HG03460 (cell line): ENCODE data around the gene TCF3.
"Not testable (repeated sequence)": the region's sequence is repeated elsewhere in the genome, so short reads cannot be mapped to it uniquely, and the experiment has no call there.

Experiments used
- ATAC-seq: cut with Tn5 transposase; IDR thresholded peaks from one replicate; pipeline ENCODE4 v1.9.1; 2021; ENCODE audit not compliant: unreplicated experiment

TCF3 gene

DNA sequence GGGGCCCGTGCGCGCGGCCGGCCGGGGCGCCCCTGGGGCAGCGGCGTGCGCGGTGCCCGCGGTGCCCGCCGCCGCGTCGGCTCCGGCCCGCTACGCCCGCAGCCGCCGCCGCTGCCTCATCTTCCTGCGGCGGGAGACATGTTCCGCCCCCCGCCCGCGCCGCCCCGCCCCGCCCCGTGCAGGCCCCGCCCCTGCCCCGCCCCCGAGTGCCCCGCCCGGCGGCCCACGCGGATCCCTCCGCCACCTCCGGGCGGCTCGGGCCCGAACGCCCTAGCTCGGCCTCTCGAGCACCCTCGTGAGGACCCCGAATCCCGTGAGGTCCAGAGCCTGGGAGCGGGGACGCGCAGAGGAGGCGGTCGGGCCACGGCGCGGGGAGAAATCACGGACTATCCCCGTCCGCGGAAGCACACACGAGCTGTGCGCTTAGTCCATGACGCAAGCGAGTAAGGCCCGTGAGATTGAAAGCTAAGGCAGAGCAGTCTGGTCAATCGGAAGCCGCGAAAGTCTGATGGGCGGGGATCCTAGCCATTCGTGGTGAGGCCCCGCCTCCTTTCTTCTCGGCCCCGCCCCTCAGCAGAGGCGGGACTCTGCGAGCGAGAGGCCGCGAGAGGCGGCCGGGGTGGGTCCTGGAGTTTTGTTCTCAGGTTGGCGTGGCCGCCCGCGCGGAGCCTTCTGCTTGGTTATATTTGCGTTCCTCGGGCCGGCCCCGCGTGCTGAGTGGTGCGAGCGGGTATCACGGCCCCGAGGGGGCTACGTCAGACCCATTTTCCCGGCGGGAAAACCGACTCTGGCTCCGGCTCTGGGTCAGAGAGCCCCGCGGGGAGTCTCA lies at the start of gene TCF3:
TSS of gene TCF3 (minus strand) at position 145 of the 829 bp plus-strand sequence. CDS start 2,367 bp downstream, outside the sequence.
- ATAC-seq = peak; percentile 57

DNA sequence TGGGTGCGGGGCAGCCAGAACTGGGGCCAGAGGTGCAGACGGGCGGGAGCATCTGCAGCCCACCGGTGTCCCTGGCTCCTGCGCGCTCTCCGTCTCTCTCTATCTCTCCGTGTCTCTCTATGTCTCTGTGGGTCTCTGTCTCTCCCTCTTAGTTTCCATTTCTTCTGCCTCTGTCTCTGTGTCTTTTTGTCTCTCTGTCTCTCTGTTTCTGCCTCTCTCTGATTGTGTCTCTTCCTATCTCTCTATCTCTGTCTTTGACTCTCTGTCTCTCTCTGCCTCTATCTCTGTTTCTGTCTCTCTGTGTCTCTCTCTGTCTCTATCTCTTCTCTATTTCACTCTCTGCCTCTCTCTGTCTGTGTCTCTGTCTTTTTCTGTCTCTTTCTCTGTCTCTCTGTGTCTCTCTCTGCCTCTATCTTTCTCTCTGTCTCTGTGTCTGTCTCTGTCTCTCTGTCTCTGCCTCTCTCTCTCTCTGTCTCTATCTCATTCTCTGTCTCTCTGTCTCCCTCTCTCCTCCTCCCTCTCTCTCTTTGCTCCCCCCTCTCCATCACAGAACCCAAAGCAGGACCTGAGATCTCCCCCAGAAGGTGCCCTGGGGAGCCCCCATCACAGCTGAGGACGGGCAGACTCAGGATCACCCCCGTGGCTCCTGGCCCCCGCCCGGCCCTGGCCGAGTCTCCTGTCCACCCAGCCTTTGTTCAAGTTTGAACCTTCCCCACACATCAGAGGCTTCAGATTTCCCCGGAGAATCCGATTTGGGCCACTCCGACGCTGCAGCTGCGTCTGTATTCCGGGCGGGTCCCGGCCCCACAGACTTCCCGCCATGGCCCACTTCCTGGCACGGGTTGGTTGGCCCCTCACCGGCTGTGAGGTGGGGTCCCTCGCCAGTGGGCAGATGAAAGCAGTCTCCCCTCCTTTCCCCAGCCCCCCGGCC lies 48.6 kb upstream of the TCF3 start:
- ATAC-seq = no peak

DNA sequence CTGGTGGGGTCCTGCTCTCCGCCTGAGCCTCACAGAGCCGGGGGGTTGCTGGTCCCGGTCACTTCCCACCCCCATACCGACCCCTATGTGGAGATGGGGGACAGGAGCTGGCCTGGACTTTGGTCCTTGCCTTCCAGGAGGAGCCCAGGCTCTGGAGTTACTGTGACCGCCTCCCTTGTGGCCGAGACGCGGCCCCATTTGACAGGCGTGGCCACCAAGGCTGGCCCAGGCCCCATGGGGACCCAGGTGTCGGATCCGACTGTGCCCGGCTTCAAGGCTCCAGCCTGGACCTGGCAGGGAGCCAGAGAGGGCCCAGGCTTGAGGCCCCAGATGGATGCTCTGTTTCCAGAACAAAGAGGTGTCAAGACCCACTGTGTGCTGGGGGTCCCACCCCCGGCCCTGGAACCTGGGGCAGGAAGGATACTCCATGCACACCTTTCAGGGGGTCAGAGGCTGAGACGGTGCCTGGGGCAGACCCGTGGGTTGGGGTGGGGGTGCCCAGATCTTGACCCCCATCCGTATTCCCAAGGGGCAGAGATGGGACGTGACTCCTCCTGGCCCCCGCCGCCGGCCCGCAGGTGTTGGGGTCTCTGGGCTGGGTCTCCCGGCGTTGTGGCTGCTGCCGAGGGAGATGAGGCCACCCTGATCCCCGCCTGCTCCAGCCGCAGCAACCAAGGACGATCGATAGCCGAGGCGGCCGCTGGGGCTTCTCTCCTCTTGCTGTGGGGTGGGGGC lies 47.8 kb upstream of the TCF3 start:
- ATAC-seq = no peak

DNA sequence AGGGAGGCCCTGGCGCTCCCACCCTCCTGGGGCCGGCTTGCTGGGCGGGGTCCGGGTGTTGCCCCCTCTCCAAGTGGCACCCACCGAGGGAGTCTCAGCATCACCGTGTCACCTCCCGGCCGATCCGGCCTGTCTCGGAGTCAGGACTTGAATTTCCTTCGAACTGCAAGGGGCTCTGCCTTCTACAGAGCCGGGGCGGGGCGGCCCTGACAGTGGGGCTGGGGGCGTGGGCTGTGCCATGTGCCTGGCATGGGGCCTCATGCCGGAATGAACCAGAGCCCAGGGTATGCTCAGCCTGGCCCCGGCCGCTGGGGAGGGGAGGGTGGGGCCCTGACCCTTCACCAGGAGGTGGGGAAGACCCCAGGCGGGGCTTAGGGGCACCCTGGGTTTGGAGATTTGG lies 47.0 kb upstream of the TCF3 start:
- ATAC-seq = no peak

DNA sequence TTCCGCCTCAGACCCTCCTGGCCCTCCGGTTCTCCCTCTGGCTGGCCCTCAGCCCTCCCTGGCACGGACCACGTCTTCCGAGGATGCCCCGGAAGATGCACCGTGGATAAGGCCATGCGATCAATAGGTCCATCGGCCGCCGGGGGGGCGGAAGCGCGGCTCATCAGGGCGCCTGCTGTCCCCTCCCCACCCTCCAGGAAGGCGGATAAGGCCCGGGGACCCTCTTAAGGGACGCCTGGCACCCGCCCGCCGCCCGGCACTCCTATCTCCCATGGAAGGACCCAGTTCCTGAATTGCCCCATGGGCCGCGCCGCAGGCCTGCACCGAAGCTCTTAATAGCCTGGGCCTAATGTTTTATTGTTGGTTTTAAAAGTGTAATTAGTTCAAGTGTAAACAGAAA lies 46.2 kb upstream of the TCF3 start:
- ATAC-seq = no peak

DNA sequence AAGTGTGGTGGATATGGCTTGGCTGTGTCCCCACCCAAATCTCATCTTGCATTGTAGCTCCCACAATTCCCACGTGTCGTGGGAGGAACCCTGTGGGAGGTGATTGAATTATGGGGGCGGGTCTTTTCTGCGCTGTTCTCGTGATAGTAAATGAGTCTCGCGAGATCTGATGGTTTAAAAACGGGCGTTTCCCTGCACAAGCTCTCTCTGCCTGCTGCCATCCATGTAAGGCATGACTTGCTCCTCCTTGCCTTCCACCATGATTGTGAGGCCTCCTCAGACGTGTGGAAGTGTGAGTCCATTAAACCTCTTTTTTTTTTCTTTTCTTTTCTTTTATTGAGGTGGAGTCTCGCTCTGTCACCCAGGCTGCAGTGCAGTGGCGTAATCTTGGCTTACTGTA lies 43.1 kb upstream of the TCF3 start:
- ATAC-seq = not testable (repeated sequence)

DNA sequence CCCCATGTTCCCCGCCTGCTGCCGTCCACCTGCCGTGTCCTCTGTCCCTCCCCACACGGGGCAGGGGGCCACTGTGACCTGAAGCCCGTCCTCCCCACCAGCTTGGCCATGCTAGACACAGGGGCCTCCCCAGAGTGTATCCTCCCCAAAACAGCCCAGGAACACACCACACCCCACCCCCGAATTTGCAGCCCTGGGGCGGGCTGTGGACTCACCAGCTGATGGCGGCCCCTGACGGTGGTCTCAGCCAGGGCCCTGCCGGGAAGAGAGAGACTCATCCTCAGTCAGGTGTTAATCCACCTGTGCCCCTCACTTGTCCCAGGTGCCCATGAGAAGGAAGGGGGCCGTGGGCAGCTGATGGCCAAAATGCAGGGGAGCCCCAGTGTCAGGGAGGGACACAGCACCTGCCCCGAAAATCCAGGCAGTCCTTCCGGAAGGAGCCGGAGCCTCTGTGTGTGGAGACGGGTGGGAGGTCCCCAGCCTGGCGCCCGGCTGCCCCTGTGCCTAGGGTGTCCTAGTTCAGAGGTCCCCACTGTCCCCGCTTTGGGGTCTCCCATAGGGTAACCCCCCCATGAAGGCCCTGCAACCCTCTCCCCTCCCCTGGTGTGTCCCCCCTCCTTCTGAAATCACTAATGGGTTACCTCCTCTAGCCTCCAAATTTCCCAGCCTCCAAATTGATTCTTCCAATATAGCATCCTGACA lies 39.3 kb upstream of the TCF3 start:
- ATAC-seq = no peak

DNA sequence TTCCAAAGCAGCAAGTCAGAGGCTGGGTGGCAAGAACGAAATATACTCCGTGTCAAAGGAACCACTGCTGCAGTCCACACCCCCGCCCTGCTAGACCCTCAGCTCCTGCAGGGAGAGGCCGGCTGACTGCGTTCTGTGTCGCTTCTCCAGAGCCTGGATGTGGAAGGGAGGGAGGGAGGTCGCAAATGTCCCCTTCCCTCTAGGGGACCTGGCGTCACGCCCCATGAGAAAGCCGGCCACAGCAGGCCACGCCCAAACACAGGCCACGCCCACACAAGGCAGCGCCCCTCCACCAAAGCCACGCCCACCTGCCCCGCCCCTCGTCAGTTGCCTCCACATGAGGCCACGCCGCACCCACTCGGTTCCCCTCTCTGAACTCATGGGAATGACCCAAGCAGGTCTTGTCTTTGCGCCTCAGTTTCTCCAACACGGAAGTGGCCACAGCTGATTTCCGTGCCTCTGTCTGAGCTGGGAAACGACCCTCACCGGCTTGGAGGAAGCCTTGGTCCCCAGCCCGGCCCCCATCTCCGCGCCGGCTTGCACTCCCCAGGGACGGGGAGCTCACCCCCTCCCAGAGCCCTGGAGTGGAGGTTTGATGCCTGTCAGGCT lies 38.4 kb upstream of the TCF3 start:
- ATAC-seq = no peak

DNA sequence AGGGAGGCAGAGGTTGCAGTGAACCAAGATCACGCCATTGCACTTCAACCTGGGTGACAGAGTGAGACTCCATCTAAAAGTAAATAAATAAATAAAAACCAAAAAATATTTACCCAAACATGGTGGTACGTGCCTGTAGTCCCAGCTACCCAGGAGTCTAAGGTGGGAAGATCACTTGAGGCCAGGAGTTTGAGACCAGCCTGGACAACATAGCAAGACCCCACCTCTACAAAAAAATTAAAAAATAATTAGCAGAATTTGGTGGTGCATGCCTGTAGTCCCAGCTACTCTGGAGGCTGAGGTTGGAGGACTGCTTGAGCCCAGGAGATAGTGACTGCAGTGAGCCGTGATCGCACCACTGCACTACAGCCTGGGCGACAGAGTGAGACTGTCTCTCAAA lies 33.4 kb upstream of the TCF3 start:
- not testable (repeated sequence) for ATAC-seq

DNA sequence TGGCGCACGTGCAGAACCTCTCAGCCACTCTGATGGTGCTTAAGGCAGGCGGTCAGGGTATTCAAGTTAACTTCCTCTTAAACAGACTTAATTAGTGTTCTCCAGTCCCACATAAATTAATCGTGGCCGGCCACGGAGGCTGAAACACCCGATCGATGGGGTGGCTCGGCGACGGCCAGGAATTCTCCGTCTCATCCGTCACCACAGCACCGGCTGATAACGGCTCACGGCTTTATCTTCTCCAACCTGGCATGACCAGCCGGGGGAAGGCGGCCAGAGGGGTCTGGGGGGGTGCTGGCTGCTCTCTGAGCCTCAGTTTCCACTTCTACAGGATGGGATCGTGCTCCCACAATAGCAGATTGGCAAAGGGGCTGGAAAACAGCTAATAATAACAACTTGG lies 32.6 kb upstream of the TCF3 start:
- ATAC-seq = no peak

DNA sequence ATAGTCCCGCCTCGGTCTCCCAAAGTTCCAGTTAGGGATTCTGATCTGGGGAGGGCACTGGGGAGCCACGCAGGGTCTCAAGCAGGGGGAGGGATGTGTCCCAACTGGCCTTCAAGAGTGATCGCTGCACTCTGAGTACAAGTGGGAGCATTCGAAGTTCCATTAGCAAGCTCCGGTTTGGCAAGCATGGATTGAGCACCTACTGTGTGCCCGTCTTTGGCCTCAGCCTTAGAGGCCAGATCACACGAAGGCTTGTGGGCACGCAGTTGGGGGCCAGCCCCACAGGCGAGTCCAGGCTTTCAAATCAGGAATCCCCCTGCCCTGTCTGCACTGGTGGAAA lies 32.1 kb upstream of the TCF3 start:
- no peak for ATAC-seq

DNA sequence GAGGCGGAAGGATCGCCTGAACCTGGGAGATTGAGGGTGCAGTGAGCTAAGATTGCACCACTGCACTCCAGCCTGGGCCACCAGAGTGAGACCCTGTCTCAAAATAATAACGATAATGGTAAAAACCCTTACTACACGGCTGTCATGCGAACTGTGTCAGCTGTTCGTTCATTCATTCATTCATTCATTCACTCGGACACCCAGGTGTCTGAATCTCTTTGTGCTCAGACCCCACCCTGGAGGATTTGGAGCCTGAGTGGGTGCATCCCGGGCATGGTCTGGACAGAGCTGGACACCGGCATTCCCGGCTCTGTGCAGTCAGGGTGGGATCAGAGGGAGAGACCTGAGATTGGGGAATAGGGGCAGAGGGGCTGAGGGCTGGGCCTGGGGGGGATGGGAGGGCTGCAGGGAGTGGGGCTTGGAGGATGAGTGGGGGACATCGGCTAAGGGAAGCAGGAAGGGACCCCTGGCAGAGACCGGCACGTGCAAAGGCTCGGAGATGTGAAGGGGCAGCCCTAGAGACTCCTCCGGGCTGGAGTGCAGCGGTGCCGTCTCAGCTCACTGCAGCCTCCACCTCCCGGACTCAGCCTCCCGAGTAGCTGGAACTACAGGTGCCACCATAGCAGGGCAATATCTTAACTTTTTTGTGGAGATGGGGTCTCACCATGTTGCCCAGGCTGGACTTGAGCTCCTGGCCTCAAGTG lies 31.6 kb upstream of the TCF3 start:
- no peak for ATAC-seq

DNA sequence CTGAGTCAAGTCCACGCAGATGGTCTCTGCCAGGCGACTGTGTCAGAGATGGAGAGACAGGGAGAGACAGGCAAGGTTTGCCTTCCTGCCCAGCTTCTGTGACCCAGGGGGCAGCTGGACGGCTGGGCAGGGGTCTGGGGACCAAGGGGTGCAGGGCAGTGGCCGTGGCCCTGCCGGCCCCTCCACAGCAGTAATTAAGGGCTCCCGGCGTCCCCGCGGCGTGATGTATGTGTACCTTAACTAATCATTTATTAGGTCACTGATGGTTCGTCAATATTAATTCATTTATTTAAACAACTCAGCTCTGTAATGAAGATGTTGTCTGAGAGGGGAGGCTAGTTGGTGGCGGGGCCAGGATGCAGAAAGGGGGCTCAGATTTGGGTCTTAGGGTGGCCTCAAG lies 28.6 kb upstream of the TCF3 start:
- no peak for ATAC-seq

DNA sequence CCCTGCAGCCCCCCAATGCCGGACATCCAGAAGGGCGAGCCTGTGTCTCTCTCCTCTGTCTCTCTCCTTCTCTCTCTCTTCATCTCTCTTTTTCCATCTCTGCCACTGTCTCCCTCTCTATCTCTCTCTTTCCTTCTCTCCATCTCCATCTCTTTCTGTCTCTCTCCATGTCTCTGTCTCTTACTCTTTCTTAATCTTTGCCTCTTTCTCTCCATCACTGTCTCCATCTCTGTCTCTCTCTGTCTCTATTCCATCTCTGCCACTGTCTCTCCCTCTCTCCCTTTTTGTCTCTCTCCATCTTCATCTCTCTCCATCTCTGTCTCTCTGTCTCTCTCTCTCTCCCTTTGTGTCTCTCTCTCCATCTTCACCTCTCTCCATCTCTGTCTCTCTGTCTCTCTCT lies 25.7 kb upstream of the TCF3 start:
- no peak for ATAC-seq

DNA sequence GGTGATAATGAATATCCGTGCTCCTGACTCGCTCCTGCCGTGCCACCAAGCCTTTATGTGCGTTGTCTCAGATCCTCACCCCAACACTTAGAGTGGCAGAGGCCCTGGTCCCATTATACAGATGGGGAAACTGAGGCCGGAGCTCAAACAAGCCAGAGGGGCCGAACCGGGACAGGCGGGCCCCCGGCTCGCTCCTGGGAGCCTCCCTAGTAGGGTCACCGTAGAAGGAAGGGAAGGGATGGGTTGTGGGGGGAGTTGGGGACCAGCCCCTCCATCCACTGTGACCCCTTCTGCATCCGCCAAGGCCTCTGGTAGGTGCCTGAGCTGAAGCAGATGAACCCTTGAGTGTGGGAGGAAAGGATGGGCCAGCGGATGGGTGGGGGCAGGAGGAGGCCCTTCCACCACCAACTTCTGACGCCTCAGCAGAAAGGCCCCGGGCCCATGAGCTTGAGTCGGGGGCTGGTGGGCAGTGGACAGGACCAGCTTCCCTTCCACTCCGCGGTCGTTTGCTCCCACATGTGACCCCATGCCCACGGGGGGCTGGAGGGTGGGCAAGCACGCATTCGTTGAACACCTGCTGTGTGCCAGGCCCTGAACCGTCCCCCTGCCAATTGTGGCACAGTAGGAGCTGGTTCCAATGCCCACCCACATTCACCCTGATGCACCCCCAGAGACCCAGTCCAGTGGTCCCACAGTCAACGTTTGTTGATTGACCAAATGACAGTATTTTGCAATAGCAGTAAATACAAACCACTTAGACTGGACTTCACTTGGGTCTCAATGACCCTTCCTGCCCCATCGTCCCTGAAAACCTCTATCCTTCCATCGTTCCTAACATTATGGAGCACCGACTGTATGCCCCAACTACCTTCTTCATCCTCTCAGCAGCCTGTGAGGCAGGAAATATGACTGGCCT lies 24.2 kb upstream of the TCF3 start:
- no peak for ATAC-seq

DNA sequence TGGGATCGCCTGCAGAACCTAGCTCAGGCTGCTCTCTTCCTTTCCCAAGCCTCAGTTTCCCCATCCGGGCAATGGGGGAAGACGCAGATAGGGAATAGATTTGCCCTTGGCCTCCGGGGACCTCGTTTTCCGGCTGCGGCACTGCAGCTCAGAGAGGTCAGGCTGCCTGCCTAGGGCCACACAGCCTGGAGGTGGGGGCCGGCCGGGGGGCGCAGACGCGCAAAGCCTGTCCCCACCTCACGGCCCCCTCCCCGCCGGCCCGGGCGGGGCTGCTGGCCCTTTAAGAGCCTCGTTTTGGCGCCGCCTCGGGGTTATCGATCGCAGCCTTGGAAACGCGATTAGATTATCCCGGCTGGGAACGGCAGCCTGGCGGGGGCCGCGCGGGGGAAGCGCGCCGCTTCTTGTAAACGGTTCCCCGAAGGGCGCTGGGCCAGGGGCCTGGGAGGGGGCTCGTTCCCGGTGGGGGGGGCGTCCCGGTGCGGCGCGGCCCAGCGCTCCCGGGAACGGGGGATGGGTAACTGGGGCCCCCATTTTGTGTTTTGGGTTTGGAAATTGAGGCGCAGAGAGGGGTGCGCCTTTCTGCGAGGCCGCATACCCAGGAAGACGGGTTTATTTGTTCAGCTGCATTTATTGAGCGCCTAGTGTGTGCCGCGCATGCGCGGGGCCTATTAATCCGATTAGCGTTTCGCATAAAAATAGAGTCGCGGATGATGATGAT lies 23.4 kb upstream of the TCF3 start:
- ATAC-seq = no peak

DNA sequence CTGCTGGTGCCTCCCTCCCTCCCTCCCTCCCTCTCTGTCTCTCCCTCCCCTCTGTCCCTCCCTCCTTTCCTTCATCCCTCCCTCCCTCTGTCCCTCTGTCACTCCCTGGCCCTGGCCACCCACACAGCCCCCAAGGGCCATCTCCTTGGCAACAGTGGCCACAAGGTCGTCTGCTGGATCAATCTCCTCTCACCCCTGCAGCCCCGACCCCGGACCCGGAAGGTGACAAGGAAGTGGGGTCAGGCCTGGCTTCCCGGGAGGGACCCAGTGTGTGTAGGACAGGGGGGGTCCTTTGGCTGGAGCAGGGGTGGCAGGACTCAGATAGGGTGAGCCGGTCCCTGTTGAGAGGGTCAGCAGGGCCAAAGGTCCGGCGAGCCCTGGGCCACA lies 21.9 kb upstream of the TCF3 start:
- ATAC-seq = no peak

DNA sequence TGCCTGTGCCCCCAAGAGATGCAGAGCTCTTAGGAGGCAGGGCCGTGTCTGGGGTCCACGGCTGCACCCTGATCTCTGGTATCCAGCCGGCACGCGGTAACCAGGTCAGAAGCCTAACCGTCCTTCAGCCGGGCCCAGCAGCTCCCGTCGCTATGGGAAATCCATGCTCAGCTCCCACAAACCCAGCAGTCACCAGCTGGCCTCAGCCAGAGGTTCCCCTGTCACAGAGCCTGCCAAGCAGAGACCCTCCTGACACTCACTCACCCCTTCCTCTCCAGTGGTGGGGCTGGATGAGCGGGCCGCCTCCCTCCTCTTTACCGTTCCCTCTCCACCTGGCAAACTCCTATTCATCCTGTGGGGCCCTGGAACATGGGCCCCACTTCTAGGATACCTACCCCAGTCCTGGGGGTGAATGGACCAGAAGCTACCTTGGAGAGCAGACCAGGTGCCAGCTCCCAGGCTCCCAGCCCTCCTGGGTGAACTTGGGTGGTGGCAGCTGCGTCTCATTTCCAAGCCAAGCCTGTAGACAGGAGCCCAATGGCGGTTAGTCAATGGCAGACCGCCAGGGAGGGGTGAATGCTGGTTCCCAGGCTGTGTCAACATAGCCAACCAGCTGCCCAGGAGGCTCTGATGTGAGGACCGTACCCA lies 21.4 kb upstream of the TCF3 start:
- no peak for ATAC-seq
